HUDEP-2 (cell line): ENCODE data around the gene OPCML.

Experiments
- DNase-seq, 76 experiments: peaks; one replicate each; lab custom pipeline; 2025; ENCODE audit not compliant: unreplicated experiment in 76 of 76; lab: John Stamatoyannopoulos, UW

The OPCML gene

DNA sequence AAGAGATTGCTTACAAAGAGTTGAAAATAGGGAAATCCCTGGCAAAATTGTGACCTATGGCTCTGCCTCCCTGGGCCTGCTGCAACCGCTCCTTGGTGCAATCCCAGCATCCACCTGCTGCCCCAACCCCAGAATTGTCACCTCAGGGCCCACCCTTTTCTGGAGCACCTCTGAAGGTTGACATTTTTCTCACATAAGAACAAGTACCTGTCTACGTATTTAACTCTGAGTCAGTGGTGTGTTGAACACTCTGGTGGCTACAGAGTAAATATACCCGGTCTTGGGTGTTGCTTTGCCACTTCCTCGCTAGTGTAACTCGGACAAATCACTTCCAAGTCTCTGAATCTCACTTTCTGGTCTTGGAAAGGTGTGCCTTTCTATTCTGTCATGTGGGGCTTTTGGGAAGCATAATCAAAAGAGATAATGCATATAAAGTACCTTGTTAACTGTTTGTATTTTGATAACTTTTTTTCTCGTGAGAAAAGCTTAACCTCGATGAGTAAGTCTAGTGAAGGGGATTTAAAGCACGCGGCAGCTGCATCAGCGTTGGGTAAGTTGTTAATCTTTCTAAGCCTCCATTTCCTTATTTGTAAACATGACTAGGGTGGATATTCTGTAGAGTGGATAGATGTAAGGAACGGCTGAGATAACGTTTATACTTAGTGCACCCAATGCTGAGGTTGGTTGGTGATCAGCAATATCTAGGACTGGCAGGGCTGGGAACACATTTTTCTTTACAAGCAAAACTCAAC lies 881.2 kb downstream of the OPCML start:
- DNase-seq, result no peak

DNA sequence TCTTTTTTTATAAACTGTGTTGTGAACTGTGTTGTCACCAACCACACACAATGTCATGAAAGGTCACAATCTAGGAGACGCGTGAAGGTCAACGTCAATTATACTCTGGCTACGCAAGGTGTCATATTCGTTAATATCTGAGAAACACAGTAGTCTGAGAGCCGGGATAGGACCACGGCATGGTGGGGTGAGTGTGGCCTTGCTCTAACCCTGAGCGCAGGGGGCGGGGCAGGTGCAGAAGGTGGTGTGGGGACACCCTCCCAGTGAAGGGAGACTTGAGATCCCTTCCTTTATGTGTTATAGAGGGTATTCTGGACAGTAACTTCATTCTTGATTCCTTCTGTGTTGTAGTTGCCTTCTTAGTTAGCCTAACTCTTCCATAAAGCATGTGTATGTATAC lies 883.0 kb downstream of the OPCML start:
- DNase-seq, result no peak

DNA sequence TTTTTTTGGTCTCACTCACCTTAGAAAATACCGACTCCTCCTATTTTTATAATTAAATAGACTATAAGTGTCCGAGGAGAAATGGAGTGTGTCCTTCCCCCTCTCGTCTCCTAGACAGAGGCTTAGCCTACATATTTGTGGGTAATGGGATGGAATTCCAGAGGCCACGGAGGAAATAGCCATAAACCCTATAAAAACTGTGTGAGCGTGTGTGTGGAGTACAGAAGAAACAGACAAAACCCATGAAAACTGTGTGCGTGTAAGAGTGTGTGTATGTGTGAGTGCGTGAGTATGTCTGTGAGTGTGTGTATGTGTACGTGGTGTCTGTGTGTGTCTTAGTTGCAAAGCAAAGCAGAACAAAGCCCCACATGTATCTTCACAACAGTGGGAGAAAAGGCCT lies 883.5 kb downstream of the OPCML start:
- no peak for DNase-seq

GRCh38 chr11:132646890-132647289 lies 885.4 kb downstream of the OPCML start:
- DNase-seq, result no peak

GRCh38 chr11:132644520-132645239 lies 887.6 kb downstream of the OPCML start:
- no peak for DNase-seq

DNA sequence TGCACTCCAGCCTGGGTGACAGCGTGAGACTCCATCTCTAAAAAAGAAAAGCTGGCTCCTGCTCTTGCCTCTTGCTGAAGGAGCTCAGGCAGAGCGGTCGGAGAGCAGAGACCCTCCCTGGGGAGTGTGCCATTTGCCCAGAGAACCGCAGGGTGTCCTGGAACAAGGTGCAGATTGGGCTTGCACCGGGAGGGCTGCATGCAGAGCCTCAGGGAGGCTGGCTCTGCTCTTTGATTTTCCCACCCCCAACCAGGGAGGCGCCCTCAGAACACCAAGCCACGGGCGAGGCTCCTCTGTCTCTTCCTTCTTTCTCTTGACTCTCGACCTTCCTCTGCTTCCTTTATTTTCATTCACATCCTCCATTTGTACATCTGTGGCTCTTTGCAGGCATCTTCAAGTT lies 889.1 kb downstream of the OPCML start:
- no peak for DNase-seq

DNA sequence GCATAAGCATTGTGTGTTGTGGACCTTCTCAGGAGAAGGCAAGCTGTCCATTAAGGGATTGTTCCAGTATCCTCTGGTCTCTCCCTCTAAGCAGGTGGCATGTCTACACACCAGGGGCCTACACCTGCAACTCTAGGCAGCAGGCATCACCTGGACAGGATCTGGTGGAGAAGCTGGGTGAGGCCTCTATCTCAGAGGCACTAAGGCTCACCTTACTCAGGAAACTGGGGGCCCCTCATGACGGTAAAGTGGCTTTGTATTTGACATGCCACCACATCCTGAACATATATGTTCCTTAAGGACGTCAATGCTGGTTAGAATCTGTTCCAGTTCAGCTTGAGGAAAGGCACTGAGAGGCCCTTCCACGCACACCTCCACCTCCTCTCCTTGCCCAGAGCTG lies 891.3 kb downstream of the OPCML start:
- DNase-seq, result no peak

DNA sequence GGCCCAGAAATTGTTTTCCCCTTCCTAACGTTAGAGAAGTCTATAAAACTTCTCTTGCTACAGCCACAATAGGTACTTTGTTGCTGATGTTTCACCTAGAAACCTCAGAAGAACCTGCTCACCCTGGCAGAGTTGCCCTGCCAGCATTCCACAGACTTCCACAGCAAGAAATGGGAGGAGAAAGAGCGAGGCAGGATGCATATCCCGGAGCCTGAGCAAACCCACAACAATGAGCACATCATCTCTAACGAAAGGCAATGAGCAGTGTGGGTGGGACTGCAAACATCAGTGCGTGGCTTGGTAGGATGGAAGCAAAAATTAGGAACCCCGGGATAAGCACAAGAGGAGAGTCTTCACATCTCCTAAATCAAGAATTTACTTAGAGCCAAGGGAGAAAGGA lies 892.3 kb downstream of the OPCML start:
- DNase-seq, result no peak

GRCh38 chr11:132639403-132639802 lies 892.9 kb downstream of the OPCML start:
- DNase-seq, result no peak

GRCh38 chr11:132638423-132638822 lies 893.9 kb downstream of the OPCML start:
- DNase-seq, result peak in 24 of 76 experiments; percentile 1 to 69 (median 22)

- DNase-seq, result no peak
Measured at GRCh38 chr11:132636523-132636922, 895.8 kb downstream of the OPCML start.

DNA sequence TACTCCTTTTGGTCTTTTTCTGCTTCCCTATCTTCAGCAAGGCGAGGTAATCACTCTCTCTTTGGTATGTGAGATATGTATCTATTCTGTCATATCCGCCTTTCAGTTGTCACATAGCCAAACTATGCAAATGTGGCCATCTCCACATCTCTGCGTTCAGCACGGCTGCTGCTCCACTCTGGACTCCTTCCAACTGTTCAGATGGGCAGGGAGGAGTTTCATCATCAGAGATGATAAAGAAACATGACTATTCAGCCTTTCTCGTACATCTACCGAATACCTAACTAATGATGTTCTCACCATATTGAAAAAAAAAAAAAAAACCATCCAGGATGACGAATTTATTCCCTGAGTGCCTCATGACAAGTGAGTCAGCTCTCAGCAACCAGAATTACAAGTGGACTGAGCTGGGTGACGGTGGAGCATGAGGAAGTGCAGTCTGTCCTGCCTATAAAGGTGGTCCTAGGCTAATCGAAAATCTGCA lies 899.6 kb downstream of the OPCML start:
- DNase-seq, result peak in 50 of 76 experiments; percentile 0 to 94 (median 56)

DNA sequence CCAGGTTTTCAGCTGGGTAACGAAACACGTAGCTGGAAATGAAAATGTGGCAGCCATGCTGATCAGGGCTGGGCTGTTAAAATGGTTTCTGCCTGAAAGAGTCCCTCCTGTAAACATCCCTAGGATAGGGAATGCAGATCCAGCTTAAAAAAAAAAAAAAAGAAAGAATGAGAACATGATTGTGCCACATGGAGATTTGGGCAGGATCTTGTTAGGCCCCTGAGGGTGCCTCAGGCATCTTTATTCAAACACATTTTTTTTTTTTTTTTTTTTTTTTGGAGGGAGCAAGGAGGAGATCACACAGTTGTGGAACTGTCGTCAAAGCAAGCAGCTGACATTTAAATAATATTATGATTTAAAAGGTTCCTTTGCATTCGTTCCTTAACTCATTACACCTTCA lies 900.3 kb downstream of the OPCML start:
- no peak for DNase-seq

DNA sequence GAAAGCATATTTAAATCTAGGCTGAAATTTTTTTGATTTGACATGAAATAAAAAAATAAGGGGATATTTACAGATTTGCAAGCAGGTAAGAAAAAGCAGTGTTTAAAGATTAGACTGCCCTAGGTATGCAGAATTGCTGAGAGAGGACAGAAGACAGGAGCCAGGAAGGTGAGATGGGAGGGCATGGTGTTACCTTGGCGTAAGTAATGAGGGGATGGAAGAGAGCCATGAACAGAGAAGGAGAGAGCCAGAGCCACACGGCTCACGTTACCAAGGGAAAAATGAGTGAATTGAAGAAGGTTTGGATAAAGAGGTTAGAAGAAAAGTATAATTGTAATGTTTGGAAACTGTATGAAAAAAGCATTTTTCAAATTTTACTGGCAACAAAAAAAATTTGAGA lies 904.3 kb downstream of the OPCML start:
- DNase-seq, result no peak

DNA sequence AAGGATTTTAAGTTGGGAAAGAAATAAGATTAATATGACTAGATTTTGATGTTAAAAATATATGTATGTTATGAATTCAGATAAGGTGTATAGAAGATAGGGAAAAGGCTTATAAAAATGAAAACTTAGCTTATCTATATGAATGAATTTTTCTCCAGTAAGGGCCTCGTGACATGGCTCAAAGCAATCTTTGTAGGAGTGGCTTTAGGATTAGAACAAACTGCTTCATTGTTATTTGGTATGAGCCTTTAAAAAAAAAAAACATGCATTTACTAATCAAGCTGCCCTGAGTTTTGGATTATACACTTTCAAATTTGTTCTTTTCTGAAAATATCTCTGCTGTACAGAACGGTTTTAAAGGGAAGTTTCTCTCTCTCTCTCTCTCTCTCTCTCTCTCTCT lies 905.9 kb downstream of the OPCML start:
- DNase-seq, result no peak

GRCh38 chr11:132623511-132623910 lies 908.8 kb downstream of the OPCML start:
- no peak for DNase-seq

DNA sequence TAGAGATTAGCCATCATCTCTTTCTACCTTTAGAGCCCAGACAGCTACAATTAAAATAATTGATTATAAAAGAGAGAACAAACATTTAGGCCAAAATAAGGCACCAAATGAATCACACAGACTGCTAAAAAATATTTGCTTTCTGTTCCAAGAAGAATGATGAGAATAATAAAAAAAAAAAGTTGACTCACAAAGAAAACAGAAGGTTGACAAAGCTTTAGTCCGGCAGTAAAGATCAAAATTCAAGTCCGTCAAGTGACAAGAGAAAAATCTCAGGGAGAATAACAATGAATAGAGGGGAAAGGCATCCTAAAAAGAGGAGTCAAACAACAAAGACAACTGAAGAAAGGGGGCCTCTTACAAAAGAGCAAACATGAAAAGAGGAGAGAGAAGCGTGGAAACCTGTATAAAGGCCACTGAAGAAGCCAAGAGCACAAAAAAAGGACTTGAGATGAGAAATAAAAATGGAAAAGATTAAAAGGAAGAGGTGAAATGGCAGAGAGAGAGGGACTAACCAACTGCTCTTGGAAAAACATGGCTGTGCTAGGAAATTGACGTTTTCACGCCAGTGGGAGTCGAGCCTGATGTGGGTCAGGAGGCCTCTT lies 910.2 kb downstream of the OPCML start:
- no peak for DNase-seq

GRCh38 chr11:132620423-132620822 lies 911.9 kb downstream of the OPCML start:
- no peak for DNase-seq

GRCh38 chr11:132610791-132611190 lies 921.5 kb downstream of the OPCML start:
- no peak for DNase-seq

DNA sequence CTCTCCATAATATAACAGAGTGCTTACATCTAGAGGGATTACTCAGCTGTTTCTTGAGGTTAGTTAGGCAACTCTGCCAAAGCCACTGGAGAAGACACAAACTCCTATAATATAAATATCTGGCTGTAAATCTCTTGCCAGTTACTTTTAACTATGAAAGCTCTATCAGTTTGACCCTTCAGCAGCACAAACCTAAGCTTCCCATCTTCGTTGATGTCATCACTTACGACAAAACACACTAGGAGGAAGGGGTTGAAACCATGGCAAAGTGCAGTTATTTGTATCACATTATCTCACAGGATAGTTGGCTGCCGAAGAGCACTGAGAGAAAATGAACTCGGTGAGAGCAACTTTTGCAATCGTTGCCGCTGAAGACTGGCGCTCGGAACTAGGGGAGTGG lies 922.1 kb downstream of the OPCML start:
- DNase-seq, result no peak

DNA sequence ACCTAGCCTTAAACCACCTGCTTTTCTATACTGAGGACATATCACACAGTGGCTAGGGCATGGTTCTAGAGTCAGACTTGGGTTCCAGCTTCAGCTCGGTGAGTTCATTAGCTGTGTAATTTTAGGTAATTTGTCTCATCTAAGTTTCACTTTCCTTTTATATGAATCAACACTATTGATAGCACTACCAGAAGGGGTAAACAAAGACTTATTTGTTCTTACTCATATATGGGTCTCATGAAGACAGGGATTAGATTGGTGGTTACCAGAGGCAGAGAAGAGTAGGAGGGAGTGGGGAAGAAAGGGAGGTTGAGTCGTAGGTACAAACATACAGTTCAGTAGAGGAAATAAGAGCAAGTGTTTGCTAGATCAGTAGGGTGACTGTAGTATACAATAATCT lies 924.7 kb downstream of the OPCML start:
- DNase-seq, result no peak
